Esophagus muscularis mucosa (tissue), 3 donors: ENCODE data around the gene POGK.

Source experiments
- POLR2AphosphoS5 ChIP-seq, 2 donors: sonication (generic); formaldehyde crosslinking; IDR thresholded peaks; one replicate each; pipeline ENCODE4 v1.6.1; 2017; ENCODE audit warnings: antibody characterized with exemption in 2 of 2
- TF ChIP-seq, protein P1 (sequence below), 3 experiments: fragments of 200-600 bp in 2 of 3; fragments of 450-650 bp in 1 of 3; sonication (generic) in 2 of 3; IDR thresholded peaks; one replicate each; pipeline ENCODE4 v1.5.1; 2017 to 2019; ENCODE audit warnings: antibody characterized with exemption in 3 of 3, mild to moderate bottlenecking in 2 of 3, moderate library complexity in 1 of 3

DNA sequence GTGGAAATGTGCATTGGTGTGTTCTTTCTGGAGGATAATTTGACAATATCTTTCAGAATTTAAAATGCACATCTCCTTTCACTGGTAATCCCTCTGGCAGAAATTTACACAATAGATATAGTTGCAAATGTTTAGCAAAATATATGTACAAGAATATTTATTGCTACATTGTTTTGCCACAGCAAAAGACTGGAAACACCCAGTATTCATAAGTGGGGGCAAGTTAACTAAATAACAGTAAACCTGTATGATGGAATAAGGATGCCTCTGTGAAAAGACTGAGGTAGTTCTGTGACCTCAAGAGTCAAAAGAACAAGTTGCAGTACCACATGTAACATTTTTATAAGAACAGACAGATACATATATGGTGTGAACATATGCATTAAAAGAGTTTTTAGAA is 50.5 kb downstream of the POGK start:
- no peak for TF ChIP-seq POLR2AphosphoS5 (IDR thresholded peaks at IDR 0.05)
- TF ChIP-seq, protein P1, sequence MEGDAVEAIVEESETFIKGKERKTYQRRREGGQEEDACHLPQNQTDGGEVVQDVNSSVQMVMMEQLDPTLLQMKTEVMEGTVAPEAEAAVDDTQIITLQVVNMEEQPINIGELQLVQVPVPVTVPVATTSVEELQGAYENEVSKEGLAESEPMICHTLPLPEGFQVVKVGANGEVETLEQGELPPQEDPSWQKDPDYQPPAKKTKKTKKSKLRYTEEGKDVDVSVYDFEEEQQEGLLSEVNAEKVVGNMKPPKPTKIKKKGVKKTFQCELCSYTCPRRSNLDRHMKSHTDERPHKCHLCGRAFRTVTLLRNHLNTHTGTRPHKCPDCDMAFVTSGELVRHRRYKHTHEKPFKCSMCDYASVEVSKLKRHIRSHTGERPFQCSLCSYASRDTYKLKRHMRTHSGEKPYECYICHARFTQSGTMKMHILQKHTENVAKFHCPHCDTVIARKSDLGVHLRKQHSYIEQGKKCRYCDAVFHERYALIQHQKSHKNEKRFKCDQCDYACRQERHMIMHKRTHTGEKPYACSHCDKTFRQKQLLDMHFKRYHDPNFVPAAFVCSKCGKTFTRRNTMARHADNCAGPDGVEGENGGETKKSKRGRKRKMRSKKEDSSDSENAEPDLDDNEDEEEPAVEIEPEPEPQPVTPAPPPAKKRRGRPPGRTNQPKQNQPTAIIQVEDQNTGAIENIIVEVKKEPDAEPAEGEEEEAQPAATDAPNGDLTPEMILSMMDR (IDR thresholded peaks at IDR 0.05), result no peak
